22Rv1 (cell line): ENCODE measurements around the gene PLXND1.

Experiments
- H3K27ac ChIP-seq: fragments of 450-650 bp; 2 replicates; pipeline ENCODE4 v1.5.1; 2017
- CTCF ChIP-seq: fragments of 450-650 bp; IDR thresholded peaks from 2 replicates; pipeline ENCODE4 v1.5.1; 2017; ENCODE audit warnings: mild to moderate bottlenecking
- ZFX ChIP-seq: fragments of 450-650 bp; IDR thresholded peaks from 2 replicates; pipeline ENCODE4 v1.6.1; 2017; ENCODE audit warnings: antibody characterized with exemption, borderline replicate concordance

PLXND1 gene

DNA sequence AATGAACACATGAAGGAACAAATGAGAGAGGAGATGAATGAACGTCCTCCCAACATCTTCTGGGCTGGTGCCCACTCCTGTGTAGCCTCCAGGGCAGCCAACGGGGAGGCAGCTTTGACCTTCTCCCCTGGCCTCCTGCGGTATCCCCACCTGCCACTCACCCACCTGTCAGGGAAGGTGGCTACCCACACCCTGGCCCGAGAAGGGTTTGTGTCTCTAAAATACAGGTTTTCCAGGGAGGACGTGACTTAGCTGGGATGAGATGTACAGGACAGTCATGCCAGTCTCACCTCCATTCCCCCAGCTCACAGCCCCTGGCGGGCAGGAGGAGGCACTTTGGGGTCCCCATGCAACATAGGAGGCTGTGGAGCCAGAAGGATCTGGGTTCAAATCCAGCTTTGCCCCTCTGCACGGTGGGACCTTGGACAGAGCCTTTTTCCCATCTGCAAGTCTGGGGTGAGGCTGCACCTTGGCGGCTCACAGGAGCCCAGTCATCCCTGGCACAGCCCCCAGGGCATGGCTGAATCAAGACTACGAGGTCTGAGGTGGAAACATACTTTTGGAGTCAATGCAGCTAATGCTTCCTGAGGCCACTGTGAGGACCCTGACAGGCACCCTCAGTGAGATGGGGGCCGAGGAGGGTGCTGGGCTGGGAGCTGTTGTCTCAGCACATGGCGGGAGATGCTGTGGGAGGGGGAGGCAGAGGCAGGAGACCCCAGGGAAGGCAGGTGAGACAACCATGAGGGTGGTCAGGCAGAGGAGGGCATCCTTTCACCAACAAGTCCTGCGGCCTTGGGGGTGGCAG is 11.1 kb upstream of the PLXND1 start:
- TF ChIP-seq CTCF, result no peak
- no peak for TF ChIP-seq ZFX
- H3K27ac ChIP-seq, result no peak overlapping the region

- TF ChIP-seq ZFX, result no peak
- no peak for TF ChIP-seq CTCF
Observed at GRCh38 chr3:129616713-129617112, 10.2 kb upstream of the PLXND1 start.

GRCh38 chr3:129616291-129616690 is 9.8 kb upstream of the PLXND1 start:
- no peak for TF ChIP-seq CTCF
- no peak for TF ChIP-seq ZFX
- H3K27ac ChIP-seq, result no peak overlapping the region

More at GRCh38 chr3:129616713-129617112, 10.2 kb upstream of the PLXND1 start:
- H3K27ac ChIP-seq, result no peak overlapping the region

DNA sequence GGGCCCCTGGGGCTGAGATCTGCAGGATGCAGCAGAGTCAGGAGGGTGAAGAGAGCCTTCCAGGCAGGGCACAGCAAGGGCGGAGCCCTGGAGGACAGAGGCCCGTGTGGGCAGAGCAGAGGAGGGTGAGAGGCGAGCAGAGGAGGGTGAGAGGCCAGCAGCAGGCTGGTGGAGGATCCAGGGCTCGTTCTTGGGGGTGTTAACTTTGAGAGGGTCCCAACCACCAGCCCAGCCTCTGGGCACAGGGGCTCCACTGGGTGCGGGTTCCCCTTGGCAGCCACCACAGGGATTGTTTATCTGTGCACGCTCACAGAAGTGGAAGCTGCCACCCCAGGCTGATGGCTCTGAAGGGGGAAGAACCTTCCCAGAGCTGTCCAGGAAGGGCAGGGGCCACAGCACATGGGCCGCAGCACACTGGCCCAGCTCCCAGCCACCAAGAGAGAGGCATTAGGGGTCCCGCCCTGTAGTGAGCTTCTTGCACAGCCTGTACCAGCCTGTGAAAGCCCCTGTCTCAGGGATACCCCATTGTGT is 9.3 kb upstream of the PLXND1 start:
- TF ChIP-seq CTCF, result no peak
- TF ChIP-seq ZFX, result no peak

GRCh38 chr3:129614927-129615363 is 8.5 kb upstream of the PLXND1 start:
- TF ChIP-seq ZFX (no peak), CTCF (no peak)
- H3K27ac ChIP-seq, result no peak overlapping the region

More for the DNA sequence above, 9.3 kb upstream of the PLXND1 start:
- no peak overlapping the region for H3K27ac ChIP-seq

- no peak overlapping the region for H3K27ac ChIP-seq
- TF ChIP-seq ZFX, result no peak
- TF ChIP-seq CTCF, result no peak
Observed at GRCh38 chr3:129614435-129614834, 8.0 kb upstream of the PLXND1 start.

DNA sequence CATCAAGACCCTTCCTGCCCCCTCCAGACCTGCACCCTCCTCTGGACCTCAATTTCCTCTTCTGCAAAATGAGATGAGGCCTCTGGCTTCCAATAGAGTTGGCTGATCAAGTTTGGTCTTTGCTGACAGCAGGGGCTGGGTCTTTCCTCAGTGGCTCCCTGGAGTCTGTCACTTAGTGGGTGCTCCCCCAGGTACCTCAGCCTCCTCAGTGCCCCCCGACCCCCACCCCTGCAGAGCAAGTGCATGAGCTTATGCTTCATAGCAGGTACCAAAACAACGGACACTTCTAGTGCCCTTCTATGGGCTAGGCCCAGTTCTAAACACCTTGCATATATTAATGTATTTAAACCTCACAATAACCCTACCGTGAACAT is 6.9 kb upstream of the PLXND1 start:
- no peak overlapping the region for H3K27ac ChIP-seq
- TF ChIP-seq CTCF, result no peak
- TF ChIP-seq ZFX, result no peak
